ENCODE data around the gene FLRT2. TPM values are rescaled to one million over a fixed set of nuclear protein-coding genes. Genes with fewer than 3 reads are reported as not detected.

Gene FLRT2
- total and polyA plus RNA-seq, 10 donors: 7.8 to 63.9 (median 23.8) TPM

- peaks cover 0 to 23% (median 4%) of the 10 kb centered on the region in 6 donors for H3K36me3 ChIP-seq
- no peak for TF ChIP-seq CTCF (IDR thresholded peaks at IDR 0.05 in 8 of 11, conservative IDR thresholded peaks at IDR 0.05 in 3 of 11)
- TF ChIP-seq POLR2A (IDR thresholded peaks at IDR 0.05): no peak
- TF ChIP-seq POLR2AphosphoS5 (IDR thresholded peaks at IDR 0.05): no peak
- no peak overlapping the region for H3K27ac ChIP-seq
- no peak overlapping the region for H3K4me3 ChIP-seq
- DNase-seq: no peak
- H3K27me3 ChIP-seq (replicated peaks in 1 of 7): no peaks in the 10 kb centered on the region
- intact Hi-C loops (cut with DNase I; ENCODE audit: low total_unique reads): no loop called here
- WGBS, 5 donors: 53 to 75% (median 66%) methylated on average over 3 of the region's 3 CpGs
- H3K4me1 ChIP-seq: no peaks in the 10 kb centered on the region
- H3K9me3 ChIP-seq: no peaks in the 10 kb centered on the region
Observed at GRCh38 chr14:85620947-85621346, 91.0 kb downstream of the FLRT2 start.

- TF ChIP-seq POLR2AphosphoS5 (IDR thresholded peaks at IDR 0.05): no peak
- TF ChIP-seq POLR2A (IDR thresholded peaks at IDR 0.05): no peak
- no peak for TF ChIP-seq CTCF (IDR thresholded peaks at IDR 0.05 in 8 of 11, conservative IDR thresholded peaks at IDR 0.05 in 3 of 11)
- 88 to 97% (median 93%) methylated on average over 13 of the region's 13 CpGs for WGBS, 5 donors
- Histone ChIP-seq H3K4me1 (no peaks in the 10 kb centered on the region), H3K27me3 (replicated peaks in 1 of 7) (no peaks in the 10 kb centered on the region), H3K4me3 (no peak overlapping the region), H3K36me3 (peaks cover 0 to 23% (median 4%) of the 10 kb centered on the region in 6 donors), H3K27ac (no peak overlapping the region), H3K9me3 (no peaks in the 10 kb centered on the region)
- intact Hi-C loops (cut with DNase I; ENCODE audit: low total_unique reads): no loop called here
- no peak for DNase-seq
Observed at GRCh38 chr14:85622106-85622505, 92.2 kb downstream of the FLRT2 start.

- intact Hi-C loops (cut with DNase I; ENCODE audit: low total_unique reads): no loop called here
- 96 to 98% (median 96%) methylated on average over 27 of the region's 27 CpGs for WGBS, 5 donors
- Histone ChIP-seq H3K27ac (no peak overlapping the region), H3K27me3 (replicated peaks in 1 of 7) (no peaks in the 10 kb centered on the region), H3K9me3 (no peaks in the 10 kb centered on the region), H3K4me3 (no peak overlapping the region), H3K4me1 (no peaks in the 10 kb centered on the region), H3K36me3 (peaks cover 0 to 23% (median 4%) of the 10 kb centered on the region in 6 donors)
- DNase-seq: no peak
- no peak for TF ChIP-seq POLR2AphosphoS5 (IDR thresholded peaks at IDR 0.05)
- TF ChIP-seq CTCF (IDR thresholded peaks at IDR 0.05 in 8 of 11, conservative IDR thresholded peaks at IDR 0.05 in 3 of 11): no peak
- TF ChIP-seq POLR2A (IDR thresholded peaks at IDR 0.05): no peak
Observed at GRCh38 chr14:85622986-85623685, 93.2 kb downstream of the FLRT2 start.

- no peak for DNase-seq
- intact Hi-C loops (cut with DNase I; ENCODE audit: low total_unique reads): no loop called here
Observed at GRCh38 chr14:85625925-85626585, 96.1 kb downstream of the FLRT2 start.

More at GRCh38 chr14:85625925-85626585, 96.1 kb downstream of the FLRT2 start:
- Histone ChIP-seq H3K4me1 (no peaks in the 10 kb centered on the region), H3K4me3 (no peak overlapping the region), H3K27me3 (replicated peaks in 1 of 7) (no peaks in the 10 kb centered on the region), H3K27ac (no peak overlapping the region), H3K9me3 (no peaks in the 10 kb centered on the region), H3K36me3 (peaks cover 0 to 23% (median 4%) of the 10 kb centered on the region in 6 donors)
- no peak for TF ChIP-seq POLR2AphosphoS5 (IDR thresholded peaks at IDR 0.05)
- TF ChIP-seq POLR2A (IDR thresholded peaks at IDR 0.05): no peak
- no peak for TF ChIP-seq CTCF (IDR thresholded peaks at IDR 0.05 in 8 of 11, conservative IDR thresholded peaks at IDR 0.05 in 3 of 11)
- WGBS, 5 donors: 79 to 96% (median 81%) methylated on average over 3 of the region's 3 CpGs
